Erythroblast (primary cell): ENCODE measurements around the gene CCKAR.

Experiments used
- DNase-seq, 2 experiments: peaks; one replicate each; lab custom pipeline; 2025; lab: John Stamatoyannopoulos, UW
- GATA1 ChIP-seq: IDR thresholded peaks from 2 replicates; pipeline ENCODE4 v1.6.1; 2011; ENCODE audit warnings: low read depth, mild to moderate bottlenecking, control low read depth, low read length, moderate library complexity
- POLR2A ChIP-seq: IDR thresholded peaks from 2 replicates; pipeline ENCODE4 v1.6.1; 2011; ENCODE audit warnings: mild to moderate bottlenecking, low read length

CCKAR gene

GRCh38 chr4:26432419-26432818 lies 57.9 kb downstream of the CCKAR start:
- TF ChIP-seq GATA1 (no peak), POLR2A (no peak)
- no peak for DNase-seq

- DNase-seq = no peak
- no peak for TF ChIP-seq GATA1
- TF ChIP-seq POLR2A = no peak
These were observed 58.7 kb downstream of the CCKAR start for GRCh38 chr4:26431461-26432180.
